OCI-LY1 (cell line): Measurements from ENCODE around the gene FILIP1L.

ENCODE experiments used
- H2AFZ ChIP-seq: fragments of 200-600 bp; sonication (generic), shearing (Covaris generic); 2 replicates; pipeline ENCODE4 v1.6.0; 2014; ENCODE audit warnings: antibody characterized with exemption, mild to moderate bottlenecking, low read length
- H3F3A ChIP-seq: fragments of 200-600 bp; sonication (generic), shearing (Covaris generic); 2 replicates; pipeline ENCODE4 v1.6.0; 2014; ENCODE audit warnings: mild to moderate bottlenecking, antibody characterized with exemption, low read length, moderate library complexity; ENCODE audit not compliant: insufficient read depth
- H3K27ac ChIP-seq: fragments of 200-600 bp; sonication (generic); 2 replicates; pipeline ENCODE4 v1.5.1; 2014; ENCODE audit warnings: low read length, mixed run types, mild to moderate bottlenecking, low read depth; ENCODE audit not compliant: poor library complexity, severe bottlenecking
- H3K27me3 ChIP-seq: fragments of 200-600 bp; sonication (generic); 2 replicates; pipeline ENCODE4 v1.6.0; 2014; ENCODE audit warnings: antibody characterized with exemption, mild to moderate bottlenecking, low read length, moderate library complexity; ENCODE audit not compliant: insufficient read depth
- H3K36me3 ChIP-seq: fragments of 200-600 bp; sonication (generic); 2 replicates; pipeline ENCODE4 v1.6.1; 2014; ENCODE audit warnings: mild to moderate bottlenecking, antibody characterized with exemption, low read length, moderate library complexity, mixed read lengths; ENCODE audit not compliant: insufficient read depth
- H3K4me1 ChIP-seq: fragments of 200-600 bp; sonication (generic); 2 replicates; pipeline ENCODE4 v1.5.1; 2014; ENCODE audit warnings: mild to moderate bottlenecking, low read length, moderate library complexity; ENCODE audit not compliant: insufficient read depth, severe bottlenecking
- H3K4me2 ChIP-seq: fragments of 200-600 bp; sonication (generic), shearing (Covaris generic); 2 replicates; pipeline ENCODE4 v1.6.1; 2014; ENCODE audit warnings: low read length
- H3K4me3 ChIP-seq: fragments of 200-600 bp; sonication (generic); 2 replicates; pipeline ENCODE4 v1.5.1; 2014; ENCODE audit warnings: low read length, low read depth, mild to moderate bottlenecking, mixed read lengths; ENCODE audit not compliant: poor library complexity, severe bottlenecking
- H3K79me2 ChIP-seq: fragments of 200-600 bp; shearing (Covaris generic); 2 replicates; pipeline ENCODE4 v1.6.1; 2016; ENCODE audit warnings: mixed run types, low read length, mixed read lengths; ENCODE audit not compliant: insufficient read depth
- H3K9ac ChIP-seq: fragments of 200-600 bp; sonication (generic), shearing (Covaris generic); 2 replicates; pipeline ENCODE4 v1.6.1; 2014; ENCODE audit warnings: mild to moderate bottlenecking, low read length, mixed read lengths
- H3K9me2 ChIP-seq: fragments of 200-600 bp; sonication (generic), shearing (Covaris generic); 2 replicates; pipeline ENCODE4 v1.6.1; 2014; ENCODE audit warnings: low read depth, mild to moderate bottlenecking, low read length, mixed read lengths
- H3K9me3 ChIP-seq: fragments of 200-600 bp; shearing (Covaris generic); 2 replicates; pipeline ENCODE4 v1.6.1; 2014; ENCODE audit warnings: low read length, mixed read lengths
- H4K20me1 ChIP-seq: fragments of 200-600 bp; sonication (generic), shearing (Covaris generic); 2 replicates; pipeline ENCODE4 v1.6.0; 2016; ENCODE audit warnings: mild to moderate bottlenecking, low read length; ENCODE audit not compliant: insufficient read depth
- CTCF ChIP-seq: fragments of 200-600 bp; sonication (generic), shearing (Covaris generic); IDR thresholded peaks from 2 replicates; pipeline ENCODE4 v1.5.1; 2017; ENCODE audit warnings: mild to moderate bottlenecking, antibody characterized with exemption, low read length, moderate library complexity, mixed read lengths
- EZH2 ChIP-seq: fragments of 200-600 bp; sonication (generic), shearing (Covaris generic); IDR thresholded peaks from 2 replicates; pipeline ENCODE4 v1.8.0; 2017; ENCODE audit warnings: borderline replicate concordance, mixed run types, mild to moderate bottlenecking, antibody characterized with exemption, low read length, moderate library complexity, mixed read lengths

FILIP1L gene

GRCh38 chr3:99877031-99877579, 237.2 kb downstream of the FILIP1L start:
- no peaks in the 10 kb centered on the region for H3K27me3 ChIP-seq
- H3K4me2 ChIP-seq = no peak overlapping the region
- no peaks in the 10 kb centered on the region for H3F3A ChIP-seq
- no peaks in the 10 kb centered on the region for H3K9me2 ChIP-seq
- H3K9ac ChIP-seq = no peak overlapping the region
- TF ChIP-seq CTCF = no peak
- TF ChIP-seq EZH2 = no peak
- peaks cover 15% of the 10 kb centered on the region for H3K4me1 ChIP-seq
- no peaks in the 10 kb centered on the region for H3K9me3 ChIP-seq
- no peak overlapping the region for H3K4me3 ChIP-seq
- H2AFZ ChIP-seq = no peak overlapping the region
- H3K36me3 ChIP-seq = no peaks in the 10 kb centered on the region
- no peaks in the 10 kb centered on the region for H4K20me1 ChIP-seq
- H3K79me2 ChIP-seq = no peaks in the 10 kb centered on the region
- no peak overlapping the region for H3K27ac ChIP-seq

- Histone ChIP-seq H3K36me3 (no peaks in the 10 kb centered on the region), H3K27ac (no peak overlapping the region), H3K9me3 (no peaks in the 10 kb centered on the region), H3F3A (no peaks in the 10 kb centered on the region), H3K27me3 (no peaks in the 10 kb centered on the region), H3K4me1 (peaks cover 15% of the 10 kb centered on the region), H4K20me1 (no peaks in the 10 kb centered on the region), H2AFZ (no peak overlapping the region), H3K79me2 (no peaks in the 10 kb centered on the region), H3K4me3 (peak overlapping the region; percentile 61), H3K9me2 (no peaks in the 10 kb centered on the region), H3K4me2 (peak overlapping the region; percentile 93), H3K9ac (peak overlapping the region; percentile 50)
- TF ChIP-seq CTCF (no peak), EZH2 (no peak)
Measured at GRCh38 chr3:99875929-99876841, 238.1 kb downstream of the FILIP1L start.

- no peak for TF ChIP-seq EZH2
- no peak for TF ChIP-seq CTCF
- peak overlapping the region; percentile 61 for H3K4me3 ChIP-seq
- no peaks in the 10 kb centered on the region for H4K20me1 ChIP-seq
- no peaks in the 10 kb centered on the region for H3K27me3 ChIP-seq
- no peak overlapping the region for H3K27ac ChIP-seq
- no peaks in the 10 kb centered on the region for H3K9me3 ChIP-seq
- no peaks in the 10 kb centered on the region for H3K9me2 ChIP-seq
- peak overlapping the region; percentile 93 for H3K4me2 ChIP-seq
- H3K9ac ChIP-seq = peak overlapping the region; percentile 50
- peaks cover 15% of the 10 kb centered on the region for H3K4me1 ChIP-seq
- no peaks in the 10 kb centered on the region for H3K36me3 ChIP-seq
- H3F3A ChIP-seq = no peaks in the 10 kb centered on the region
- H3K79me2 ChIP-seq = no peaks in the 10 kb centered on the region
- H2AFZ ChIP-seq = no peak overlapping the region
Measured at GRCh38 chr3:99875581-99875928, 238.7 kb downstream of the FILIP1L start.
